ENCODE measurements around the gene GFOD1.

GRCh38 chr6:13368079-13368730 is 119.2 kb downstream of the GFOD1 start:
- TF ChIP-seq POLR2A (IDR thresholded peaks at IDR 0.05; ENCODE audit: low read depth, low read length) = no peak
- no peak for TF ChIP-seq POLR2AphosphoS5 (IDR thresholded peaks at IDR 0.05; ENCODE audit: low read depth, low read length)
- TF ChIP-seq TAF1 (IDR thresholded peaks at IDR 0.05; ENCODE audit: borderline replicate concordance, low read depth, low read length) = no peak

Measured in GM12892 (cell line).